Measurements from ENCODE around the gene FBN3. TPM values are rescaled to one million over a fixed set of nuclear protein-coding genes. Genes with fewer than 3 reads are reported as not detected.

The FBN3 gene
- polyA plus RNA-seq, 1 of the 3 experiments (the other 2 are of a cell fraction), result not detected

- Histone ChIP-seq H3F3A (replicated peaks; ENCODE audit: insufficient read depth) (no peaks in the 10 kb centered on the region), H3K9ac (no peak overlapping the region), H3K4me3 (ENCODE audit: low read depth in 2 of 2, low read length in 1 of 2) (no peak overlapping the region), H2AFZ (ENCODE audit: low read depth) (no peak overlapping the region), H3K27me3 (ENCODE audit: insufficient read depth) (no peaks in the 10 kb centered on the region), H3K4me1 (ENCODE audit: control insufficient read depth in 1 of 2, insufficient read depth in 2 of 2, low read depth in 1 of 2, low read length in 1 of 2) (no peaks in the 10 kb centered on the region), H3K9me2 (no peaks in the 10 kb centered on the region), H4K20me1 (ENCODE audit: insufficient read depth) (no peaks in the 10 kb centered on the region), H3K27ac (ENCODE audit: low read depth in 2 of 2, low read length in 1 of 2) (no peak overlapping the region), H3K79me2 (ENCODE audit: insufficient read depth) (no peaks in the 10 kb centered on the region), H3K36me3 (replicated peaks in 1 of 2; ENCODE audit: control insufficient read depth in 1 of 2, insufficient read depth in 2 of 2, low read length in 1 of 2) (no peaks in the 10 kb centered on the region), H3K9me3 (no peaks in the 10 kb centered on the region), H3K4me2 (no peak overlapping the region)
- ChIA-PET POLR2A (no interaction called here), CTCF (interaction anchor here (1.1 kb wide), 1 partner anchor 9 kb away, joined by 7 read pairs; no protein-coding TSS in a partner anchor)
- DNase-seq, result no peak
- no peak for TF ChIP-seq EZH2phosphoT487 (IDR thresholded peaks at IDR 0.05; ENCODE audit: borderline replicate concordance, low read depth)
- TF ChIP-seq RCOR1 (IDR thresholded peaks at IDR 0.05; ENCODE audit: low read length), result no peak
- no peak for TF ChIP-seq USF1 (IDR thresholded peaks at IDR 0.05; ENCODE audit: borderline replicate concordance, low read depth)
- TF ChIP-seq SMC3 (IDR thresholded peaks at IDR 0.05; ENCODE audit: low read depth, low read length), result no peak
- TF ChIP-seq, protein P1, sequence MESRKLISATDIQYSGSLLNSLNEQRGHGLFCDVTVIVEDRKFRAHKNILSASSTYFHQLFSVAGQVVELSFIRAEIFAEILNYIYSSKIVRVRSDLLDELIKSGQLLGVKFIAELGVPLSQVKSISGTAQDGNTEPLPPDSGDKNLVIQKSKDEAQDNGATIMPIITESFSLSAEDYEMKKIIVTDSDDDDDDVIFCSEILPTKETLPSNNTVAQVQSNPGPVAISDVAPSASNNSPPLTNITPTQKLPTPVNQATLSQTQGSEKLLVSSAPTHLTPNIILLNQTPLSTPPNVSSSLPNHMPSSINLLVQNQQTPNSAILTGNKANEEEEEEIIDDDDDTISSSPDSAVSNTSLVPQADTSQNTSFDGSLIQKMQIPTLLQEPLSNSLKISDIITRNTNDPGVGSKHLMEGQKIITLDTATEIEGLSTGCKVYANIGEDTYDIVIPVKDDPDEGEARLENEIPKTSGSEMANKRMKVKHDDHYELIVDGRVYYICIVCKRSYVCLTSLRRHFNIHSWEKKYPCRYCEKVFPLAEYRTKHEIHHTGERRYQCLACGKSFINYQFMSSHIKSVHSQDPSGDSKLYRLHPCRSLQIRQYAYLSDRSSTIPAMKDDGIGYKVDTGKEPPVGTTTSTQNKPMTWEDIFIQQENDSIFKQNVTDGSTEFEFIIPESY (IDR thresholded peaks at IDR 0.05; ENCODE audit: borderline replicate concordance, low read depth), result no peak
- no peak for TF ChIP-seq TAF1 (IDR thresholded peaks at IDR 0.05; ENCODE audit: borderline replicate concordance, low read depth, low read length)
- TF ChIP-seq MAX (IDR thresholded peaks at IDR 0.05; ENCODE audit: low read depth), result no peak
- TF ChIP-seq SIN3A (IDR thresholded peaks at IDR 0.05; ENCODE audit: borderline replicate concordance, low read depth, low read length), result no peak
- no peak for TF ChIP-seq RFX5 (IDR thresholded peaks at IDR 0.05; ENCODE audit: low read length)
- TF ChIP-seq USF2 (IDR thresholded peaks at IDR 0.05; ENCODE audit: borderline replicate concordance, low read depth, low read length), result no peak
- no peak for TF ChIP-seq JUND (IDR thresholded peaks at IDR 0.05)
- no peak for TF ChIP-seq GATA2 (CRISPR knock-in tag; IDR thresholded peaks at IDR 0.05)
- no peak for TF ChIP-seq RXRA (IDR thresholded peaks at IDR 0.05; ENCODE audit: borderline replicate concordance, low read depth)
- TF ChIP-seq FOXJ3 (CRISPR knock-in tag; IDR thresholded peaks at IDR 0.05), result no peak
- no peak for TF ChIP-seq GABPA (IDR thresholded peaks at IDR 0.05; ENCODE audit: low read depth)
- TF ChIP-seq IRF3 (IDR thresholded peaks at IDR 0.05; ENCODE audit: low read depth, low read length), result no peak
- TF ChIP-seq TEAD4 (IDR thresholded peaks at IDR 0.05; ENCODE audit: borderline replicate concordance, insufficient read depth), result no peak
- no peak for TF ChIP-seq TCF12 (IDR thresholded peaks at IDR 0.05)
- WGBS (ENCODE audit: low lambda C conversion rate), result 89% methylated on average over 9 of the region's 9 CpGs
Measured at GRCh38 chr19:8184274-8184673, 34.9 kb upstream of the FBN3 start.
